Measurements from ENCODE around the gene RPS29.

GRCh38 chr14:49623941-49624839 is 38.0 kb upstream of the RPS29 start:
- TF ChIP-seq POLR2A (IDR thresholded peaks at IDR 0.05) (no peak), POLR2AphosphoS5 (IDR thresholded peaks at IDR 0.05) (no peak)
